GM19328 (cell line): Measurements from ENCODE around the gene BCAS4.

ENCODE experiments used
- ATAC-seq: cut with Tn5 transposase; IDR thresholded peaks from one replicate; pipeline ENCODE4 v1.9.1; 2021; ENCODE audit warnings: mild to moderate bottlenecking, moderate library complexity; ENCODE audit not compliant: unreplicated experiment

BCAS4 gene

DNA sequence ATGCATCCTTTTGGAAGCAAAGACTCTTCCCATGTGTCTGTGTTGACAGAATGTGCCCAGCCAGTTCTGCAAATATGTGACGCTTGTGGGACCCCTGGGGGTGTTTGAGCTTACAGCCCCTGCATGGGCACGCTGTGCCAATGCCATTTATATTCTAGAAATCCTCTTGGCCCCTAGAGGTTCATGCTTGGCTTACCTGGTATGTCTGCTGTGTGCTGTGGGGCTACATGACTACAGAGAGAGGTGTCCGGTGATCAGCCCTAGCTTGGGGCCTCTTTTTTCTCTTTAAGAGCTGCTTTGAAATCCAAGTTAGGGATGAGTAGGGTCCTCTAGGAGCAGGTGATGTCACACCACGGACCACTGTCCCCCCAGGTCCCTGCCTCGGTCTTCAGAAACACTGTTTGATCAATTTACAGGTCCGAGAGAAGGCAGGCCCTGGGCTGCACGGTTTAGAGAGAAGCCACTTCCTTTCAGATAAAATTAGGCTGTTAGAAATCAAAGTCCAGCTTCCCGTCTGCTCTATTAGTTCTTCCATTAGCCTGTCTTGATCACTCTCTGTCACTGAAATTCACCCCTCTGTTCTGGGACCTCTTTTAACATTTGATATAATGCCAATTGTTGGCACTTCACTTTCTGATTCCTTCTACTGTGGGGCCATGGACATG is 26.5 kb downstream of the BCAS4 start:
- ATAC-seq = no peak

DNA sequence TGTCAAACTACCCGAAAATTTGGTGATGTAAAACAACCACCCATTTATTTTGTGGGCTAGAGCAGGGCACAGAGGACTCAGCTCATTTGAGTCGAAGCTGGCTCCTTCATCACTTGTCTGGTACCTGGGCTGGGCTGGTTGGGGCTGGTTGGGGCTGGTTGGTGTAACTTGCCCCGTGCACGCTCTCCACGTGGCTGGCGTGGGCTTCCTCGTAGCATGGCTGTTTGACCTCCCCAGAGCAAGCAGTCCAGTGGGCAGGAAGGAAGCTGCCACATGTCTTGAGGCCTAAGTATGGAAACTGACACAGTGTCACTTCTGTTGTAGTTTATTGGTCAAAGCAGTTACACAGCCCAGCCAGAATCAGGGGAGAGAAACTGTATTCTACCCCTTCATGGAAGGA is 27.1 kb downstream of the BCAS4 start:
- ATAC-seq = no peak

DNA sequence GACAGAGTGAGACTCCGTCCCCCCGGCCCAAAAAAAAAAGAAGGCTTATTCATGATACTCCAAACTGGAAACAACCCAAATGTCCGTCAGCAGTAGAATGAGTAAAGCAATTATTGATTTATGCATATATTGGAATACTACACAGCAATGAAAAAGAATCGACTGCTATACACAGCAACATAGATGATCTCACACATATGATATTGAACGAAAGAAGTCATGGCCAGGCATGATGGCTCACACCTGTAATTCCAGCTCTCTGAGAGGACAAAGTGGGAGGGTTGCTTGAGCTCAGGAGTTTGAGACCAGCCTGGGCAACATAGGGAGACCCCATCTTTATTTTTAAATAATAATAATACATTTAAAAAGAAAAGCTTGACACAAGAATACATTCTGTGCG is 28.5 kb downstream of the BCAS4 start:
- ATAC-seq = no peak

DNA sequence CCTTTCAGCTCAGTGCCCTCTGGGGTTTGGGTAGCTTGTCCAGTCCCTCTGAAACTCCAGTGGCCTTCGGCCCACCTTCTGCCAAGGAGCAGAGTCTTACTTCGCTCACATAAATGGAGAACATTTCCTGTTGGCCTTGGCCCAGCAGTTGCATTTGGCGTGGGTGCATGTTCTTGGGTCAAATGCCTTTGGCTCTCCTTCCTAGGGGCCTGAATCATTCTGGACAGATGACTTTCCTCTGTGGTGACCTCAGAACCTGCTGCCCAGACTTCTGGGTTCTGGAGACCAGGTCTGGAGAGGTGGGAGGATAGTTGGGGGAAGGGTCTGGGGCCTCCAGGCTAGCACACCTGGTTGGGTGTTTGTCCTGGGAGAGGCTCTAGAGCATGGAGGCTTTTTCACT is 29.3 kb downstream of the BCAS4 start:
- no peak for ATAC-seq

DNA sequence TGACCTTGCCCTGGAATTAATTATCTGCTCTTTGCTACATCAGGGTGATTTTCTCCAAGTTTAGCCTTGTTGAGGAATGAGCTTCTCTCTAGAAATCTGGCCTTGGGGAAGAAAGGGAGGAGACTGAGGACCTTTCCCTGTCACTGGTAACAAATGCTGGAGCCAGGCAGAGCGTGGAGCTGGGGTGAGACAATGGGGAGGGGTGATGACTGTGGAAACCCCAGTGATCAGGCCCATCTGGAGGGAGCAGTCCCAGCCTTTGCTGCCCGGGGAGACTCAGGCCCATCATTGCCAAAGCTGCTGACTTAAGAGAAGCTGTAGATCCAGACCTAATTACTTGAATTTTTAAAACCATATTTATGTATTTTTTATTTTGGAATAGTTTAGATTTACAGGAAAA is 31.3 kb downstream of the BCAS4 start:
- ATAC-seq = no peak

DNA sequence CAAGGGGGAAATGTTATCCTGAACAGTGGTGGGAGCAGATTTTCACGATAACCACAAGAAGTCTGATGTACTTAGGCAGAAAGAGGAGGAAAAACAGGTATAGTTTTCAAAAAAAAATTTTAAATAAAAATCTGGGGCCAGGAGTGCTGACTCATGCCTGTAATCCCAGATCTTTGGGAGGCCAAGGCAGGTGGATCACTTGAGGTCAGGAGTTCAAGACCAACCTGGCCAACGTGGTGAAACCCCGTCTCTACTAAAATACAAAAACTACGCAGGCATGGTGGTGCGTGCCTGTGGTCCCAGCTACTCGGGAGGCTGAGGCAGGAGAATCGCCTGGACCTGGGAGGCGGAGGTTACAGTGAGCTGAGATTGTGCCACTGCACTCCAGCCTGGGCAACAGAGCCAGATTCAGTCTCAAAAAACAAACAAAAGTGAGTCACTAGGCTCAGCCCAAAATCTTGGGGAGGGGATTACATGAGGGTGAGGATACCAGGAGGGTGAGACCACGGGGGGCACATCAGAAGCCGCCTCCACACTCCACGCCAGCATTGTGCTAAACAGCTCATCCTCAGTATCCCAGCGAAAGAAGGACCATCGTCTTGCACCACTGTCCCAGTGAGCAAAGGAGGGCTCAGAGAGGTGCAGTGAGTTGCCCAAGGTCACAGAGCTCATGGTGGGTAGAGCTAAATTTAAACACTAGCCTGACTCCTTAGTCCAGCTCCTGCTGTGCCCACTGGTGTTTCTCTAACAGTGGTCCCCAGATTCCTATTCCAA is 33.7 kb downstream of the BCAS4 start:
- ATAC-seq = no peak

DNA sequence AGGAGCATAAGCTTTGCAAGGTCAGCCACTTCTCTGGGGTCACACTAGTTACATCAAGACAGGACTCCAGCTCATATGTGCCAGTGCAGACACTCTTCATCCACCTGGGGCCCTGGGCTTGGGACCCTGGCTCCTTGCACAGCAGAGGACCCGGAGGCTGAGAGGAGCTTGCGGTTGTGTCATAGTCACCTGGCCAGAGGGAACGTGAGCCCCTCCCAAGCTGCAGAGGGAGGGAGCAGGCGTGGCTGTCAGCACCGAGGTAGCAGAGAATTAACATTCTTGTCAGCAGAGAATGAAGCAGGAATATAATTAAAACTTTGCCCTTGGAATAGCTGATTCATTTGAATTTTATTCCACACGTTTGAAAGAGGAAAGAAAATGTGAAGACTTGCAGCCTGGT is 36.8 kb downstream of the BCAS4 start:
- ATAC-seq = no peak

DNA sequence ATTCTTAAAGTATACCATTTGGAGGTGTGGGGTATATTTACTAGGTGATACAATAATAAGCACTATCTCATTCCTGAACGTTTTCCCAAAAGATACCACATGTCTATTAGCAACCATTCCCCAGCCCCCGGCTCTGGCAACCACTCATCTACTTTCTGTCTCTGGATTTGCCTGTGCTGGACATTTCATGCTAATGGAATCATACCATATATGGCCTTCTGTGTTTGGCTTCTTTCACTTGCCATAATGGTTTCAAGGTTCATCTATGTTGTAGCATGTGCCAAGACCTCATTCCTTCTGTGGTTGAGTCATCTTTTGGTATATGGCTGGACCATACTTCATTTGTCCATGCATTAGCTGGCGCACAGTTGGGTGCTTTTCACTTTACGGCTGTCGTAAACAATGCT is 39.7 kb downstream of the BCAS4 start:
- ATAC-seq = no peak

DNA sequence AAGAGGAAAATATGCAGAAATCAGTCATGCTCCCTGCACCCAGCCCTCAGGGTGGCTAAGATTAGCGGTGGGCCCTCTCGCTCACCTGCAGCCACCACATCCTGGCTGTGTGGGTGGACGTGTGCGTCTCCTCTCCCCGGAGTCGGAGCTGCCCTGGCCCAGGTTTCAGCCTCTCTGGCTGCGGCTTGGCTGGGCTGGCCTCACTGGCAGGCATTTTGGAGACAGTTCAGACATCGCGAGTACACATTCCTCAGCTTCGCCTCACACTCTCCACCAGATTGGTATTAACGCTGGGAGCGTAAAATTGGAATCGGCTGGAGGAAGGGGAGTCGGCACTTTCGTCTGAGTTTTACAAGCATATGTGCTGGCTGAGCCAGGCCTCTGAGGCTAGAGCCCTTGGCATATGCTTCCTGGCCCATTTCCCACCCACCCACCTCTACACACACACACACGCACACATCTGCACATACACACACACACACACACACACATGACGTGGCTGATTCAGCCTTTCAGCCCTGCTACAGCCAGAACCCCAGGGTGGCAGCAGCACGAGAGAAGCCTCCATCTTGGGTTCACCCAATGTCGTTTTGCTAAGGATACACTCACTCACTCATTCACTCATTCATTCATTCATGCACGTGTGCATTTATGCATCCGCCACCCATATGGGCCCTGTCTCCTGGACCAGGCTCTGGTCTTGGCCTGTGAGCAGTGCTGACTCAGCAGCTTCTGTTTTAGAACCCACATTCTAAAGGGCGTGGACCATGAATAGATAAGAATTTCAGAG is 42.9 kb downstream of the BCAS4 start:
- ATAC-seq = peak; percentile 74

DNA sequence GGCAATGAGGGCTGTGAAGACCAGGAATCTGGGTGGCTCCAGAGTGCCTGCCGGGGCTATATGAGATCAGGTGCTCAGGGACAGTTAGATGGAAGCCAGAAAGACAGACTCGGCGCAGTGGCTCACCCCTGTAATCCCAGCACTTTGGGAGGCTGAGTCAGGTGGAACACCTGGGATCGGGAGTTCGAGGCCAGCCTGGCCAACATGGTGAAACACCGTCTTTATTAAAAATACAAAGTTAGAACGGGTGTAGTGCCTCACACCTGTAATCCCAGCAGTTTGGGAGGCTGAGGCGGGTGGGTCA is 43.4 kb downstream of the BCAS4 start:
- ATAC-seq = no peak

DNA sequence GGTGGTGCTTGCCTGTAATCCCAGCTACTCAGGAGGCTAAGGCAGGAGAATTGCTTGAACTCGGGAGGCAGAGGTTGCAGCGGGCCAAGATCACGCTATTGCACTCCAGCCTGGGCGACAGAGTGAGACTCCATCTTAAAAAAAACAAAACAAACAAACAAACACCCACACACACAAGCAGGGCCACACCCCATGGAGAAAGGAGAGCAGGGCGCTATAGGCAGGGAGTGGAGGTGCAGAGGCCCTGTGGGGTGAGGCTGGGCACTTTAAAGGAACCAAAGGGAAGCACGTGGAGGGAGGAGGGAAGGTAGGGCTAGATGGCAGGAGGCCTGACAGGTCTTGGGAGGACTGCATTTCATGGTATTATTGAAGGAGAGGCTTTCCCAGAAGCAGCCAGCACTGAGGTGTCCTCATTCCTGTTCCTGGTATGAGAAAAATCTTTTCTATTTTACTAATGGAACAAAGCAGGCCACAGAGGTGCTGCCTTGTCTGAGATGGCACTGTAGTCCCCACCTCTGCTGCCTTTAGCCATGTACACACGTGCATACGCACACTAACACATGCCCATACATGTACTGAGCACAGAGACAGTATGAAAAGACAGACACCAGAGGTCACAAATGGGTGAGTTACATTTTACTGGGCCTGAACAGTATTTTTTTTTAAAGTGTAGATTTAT is 44.0 kb downstream of the BCAS4 start:
- no peak for ATAC-seq

DNA sequence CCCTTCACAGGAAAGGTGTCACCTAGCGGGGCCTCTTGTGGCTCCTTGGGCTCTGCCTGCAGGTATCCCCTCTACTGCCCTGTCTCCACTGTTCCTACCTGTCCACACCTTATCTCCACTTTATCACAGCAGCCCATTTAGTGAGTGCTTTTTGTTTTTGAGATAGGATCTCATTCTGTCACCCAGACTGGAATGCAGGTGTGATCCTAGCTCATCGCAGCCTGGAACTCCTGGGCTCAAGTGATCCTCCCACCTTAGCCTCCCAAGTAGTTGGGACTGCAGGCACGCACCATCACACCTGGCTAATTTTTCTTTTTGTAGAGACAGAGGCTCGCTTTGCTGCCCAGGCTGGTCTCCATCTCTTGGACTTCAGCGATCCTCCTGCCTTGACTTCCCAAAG is 48.0 kb downstream of the BCAS4 start:
- ATAC-seq = no peak

DNA sequence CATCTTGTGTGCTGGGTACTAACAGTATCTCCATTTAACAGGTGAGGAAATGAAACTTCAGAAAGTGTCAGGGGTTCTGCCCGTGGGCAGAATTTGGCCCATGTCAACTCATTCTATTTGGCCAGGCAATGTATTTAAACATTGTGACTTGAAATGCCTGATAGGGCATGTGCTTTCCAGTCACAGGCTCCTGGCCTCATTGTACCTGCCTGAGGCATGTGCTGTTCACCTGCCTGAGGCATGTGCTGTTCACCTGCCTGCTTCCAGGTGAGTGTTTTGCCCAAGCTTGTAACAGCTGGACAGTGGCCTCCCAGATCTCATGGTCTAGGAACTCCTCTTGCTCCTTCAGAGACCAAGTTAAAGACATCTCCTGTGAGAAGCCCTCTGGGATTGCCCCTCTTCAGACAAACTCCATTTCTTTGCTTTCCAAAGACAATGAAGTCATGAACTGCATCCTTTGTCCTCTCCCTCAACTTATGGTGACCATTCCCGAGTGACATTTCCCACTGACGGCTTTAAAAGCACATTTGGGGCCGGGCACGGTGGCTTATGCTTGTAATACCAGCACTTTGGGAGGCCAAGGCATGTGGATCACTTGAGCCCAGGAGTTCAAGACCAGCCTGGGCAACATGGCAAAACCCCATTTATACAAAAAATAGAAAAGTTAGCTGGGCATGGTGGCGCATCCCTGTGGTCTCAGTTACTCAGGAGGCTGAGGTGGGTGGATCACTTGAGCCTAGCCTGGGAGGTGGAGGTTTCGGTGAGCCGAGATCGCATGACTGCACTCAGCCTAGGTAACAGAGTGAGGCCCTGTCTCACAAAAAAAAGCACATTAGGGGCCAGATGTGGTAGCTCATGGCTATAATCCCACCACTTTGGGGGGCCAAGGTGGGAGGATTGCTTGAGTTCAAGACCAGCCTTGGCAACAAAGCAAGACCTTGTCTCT is 48.7 kb downstream of the BCAS4 start:
- no peak for ATAC-seq

DNA sequence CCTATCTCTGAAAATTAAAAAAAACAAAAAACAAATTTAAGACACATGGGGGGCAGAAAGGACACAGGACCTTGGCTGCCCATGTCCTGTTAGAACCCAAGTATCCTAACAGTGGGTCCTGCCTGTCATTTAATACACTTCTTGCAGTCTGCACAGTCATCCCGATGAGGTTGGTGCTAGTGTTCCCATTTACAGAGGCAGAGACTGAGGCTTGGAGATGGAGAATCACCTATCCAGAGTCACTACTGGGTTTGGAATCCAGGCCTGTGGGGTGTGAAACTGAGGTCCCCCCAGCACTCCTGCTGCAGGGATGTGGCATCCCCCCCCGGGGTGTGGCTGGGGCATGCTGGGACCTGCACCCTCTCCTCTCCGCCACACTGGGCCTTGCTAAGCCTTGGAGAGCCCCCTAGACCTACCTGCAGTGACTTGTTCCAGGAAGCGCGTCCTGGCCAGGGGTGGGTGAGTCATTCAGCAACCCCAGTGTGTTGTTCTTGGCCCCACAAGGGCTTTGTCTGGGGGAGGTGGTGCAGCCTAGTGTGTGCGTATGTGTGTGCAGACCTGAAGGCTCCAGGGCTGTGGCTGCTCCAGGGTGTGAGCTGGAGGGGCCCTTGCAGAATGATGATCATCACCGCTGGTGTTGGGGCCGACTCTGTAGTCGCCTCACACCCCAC is 49.7 kb downstream of the BCAS4 start:
- peak; percentile 89 for ATAC-seq

DNA sequence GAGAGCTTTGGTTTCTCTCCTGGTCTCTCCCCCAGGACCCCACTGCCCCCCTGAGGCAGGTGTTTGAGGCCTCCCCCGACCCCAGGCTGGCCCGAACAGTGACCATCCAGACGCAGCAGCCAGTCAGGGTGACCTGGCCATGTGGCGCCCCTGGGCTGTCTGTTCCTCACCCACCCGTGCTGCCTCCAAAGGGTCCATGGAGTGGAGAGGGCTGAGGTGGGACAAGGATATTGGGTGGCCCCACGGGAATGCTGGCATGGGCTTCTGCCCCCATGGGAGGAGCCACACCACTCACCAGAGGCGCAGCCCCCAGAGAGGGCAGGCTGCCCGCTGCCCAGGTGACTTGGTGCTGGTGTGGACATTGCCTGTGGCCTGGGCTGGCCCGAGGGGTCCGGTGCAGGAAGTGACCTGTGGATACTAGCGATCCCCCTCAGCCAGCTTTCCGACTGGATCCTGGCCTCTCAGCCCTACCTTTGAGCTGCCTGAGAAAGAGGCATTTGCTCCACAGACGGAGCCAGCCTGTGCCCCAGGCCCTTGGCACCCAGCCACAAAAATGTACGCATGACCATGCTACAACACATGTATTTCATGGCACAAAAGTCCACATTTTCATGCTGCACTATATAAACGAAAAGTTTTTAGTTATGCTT is 50.8 kb downstream of the BCAS4 start:
- ATAC-seq = no peak

DNA sequence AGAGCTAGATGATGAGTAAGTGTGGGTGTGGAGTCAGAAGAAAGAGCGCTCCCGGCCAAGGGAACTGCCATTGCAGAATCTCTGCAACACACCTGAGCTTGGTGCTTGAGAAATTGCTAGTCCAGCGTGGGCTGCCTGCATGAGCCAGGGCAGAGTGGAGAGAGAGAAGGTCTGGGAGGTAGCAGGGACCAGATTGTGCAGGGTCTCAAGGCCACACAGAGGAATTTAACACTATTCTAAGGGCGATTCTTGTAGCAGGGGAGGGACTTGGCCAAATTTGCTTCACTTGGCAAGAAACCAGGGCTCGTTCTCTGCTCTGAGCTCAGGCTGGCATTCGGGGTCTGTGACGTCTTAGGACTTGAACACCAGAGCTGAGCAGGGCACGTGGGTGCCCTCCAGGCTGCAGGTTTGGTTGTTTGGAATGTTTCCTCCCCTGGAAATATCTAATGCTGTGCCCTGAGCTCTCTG is 53.5 kb downstream of the BCAS4 start:
- ATAC-seq = no peak

DNA sequence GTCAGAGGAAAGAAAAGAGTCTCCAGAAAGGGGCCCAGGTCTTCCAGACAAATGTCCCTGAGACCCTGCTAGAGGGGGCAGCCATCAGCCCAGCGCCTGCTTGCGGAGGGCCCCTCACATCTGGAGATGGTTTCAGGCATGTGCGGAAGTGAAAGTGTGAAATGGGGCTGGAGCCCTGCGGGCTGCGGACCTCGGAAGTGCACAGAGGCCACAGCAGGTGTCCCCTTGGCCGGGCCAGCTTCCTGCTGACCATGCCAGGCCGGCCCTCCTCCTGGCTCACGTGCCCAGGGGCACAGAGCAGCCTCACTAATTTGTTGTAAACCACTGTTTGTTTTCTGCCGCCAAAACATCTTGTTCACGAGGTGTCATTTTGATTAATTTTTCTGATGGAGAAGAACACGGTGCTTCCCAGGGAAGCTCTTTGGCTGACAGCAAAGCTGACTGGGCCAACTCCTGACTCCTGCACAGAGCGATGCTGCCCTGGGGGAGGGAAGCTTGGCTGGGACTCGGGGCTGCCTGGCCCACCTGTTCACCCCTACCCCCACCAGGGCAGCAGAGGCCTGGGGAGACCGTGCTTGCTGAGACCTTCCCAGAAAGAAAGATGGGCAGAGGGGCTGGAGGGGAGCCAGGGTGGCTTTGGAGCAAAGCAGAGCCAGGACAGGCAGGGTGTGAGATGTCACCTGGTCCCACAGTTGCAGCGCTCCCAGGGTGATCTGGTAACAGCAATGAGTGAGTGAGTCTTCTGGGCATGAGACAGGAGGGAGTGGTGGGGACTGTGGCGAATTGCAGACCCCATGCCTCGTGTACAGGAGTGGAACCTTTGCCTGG is 54.2 kb downstream of the BCAS4 start:
- no peak for ATAC-seq

DNA sequence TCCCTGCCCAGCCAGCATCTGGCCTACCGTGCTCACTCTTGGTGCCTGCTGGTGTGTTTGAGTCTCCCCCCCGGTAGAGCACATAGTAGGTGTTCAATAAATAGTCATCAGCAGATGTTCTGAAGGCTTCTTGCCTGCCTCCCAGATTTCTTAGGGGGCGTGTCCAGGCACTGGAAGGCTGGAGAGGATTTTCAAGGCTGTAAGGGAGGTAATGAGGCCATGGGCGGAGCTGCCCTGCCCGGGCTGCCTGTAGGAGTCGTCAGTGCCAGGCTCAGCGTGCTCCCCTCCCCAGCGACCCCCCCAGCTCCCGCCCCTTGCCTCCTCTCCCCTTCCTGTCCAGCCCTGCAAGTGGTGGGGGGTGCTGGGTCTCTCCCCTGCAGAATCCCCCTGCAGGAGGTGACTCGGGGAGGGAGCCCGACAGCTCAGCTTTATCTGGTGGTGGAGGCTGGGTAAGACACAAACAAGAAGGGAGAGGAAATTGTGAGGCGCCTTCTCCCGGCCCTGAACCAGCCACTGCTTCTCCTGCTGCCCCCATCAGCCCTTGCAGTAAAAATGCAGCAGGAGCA is 55.9 kb downstream of the BCAS4 start:
- no peak for ATAC-seq
